Measurements from ENCODE around the gene BHLHE23.

The BHLHE23 gene

DNA sequence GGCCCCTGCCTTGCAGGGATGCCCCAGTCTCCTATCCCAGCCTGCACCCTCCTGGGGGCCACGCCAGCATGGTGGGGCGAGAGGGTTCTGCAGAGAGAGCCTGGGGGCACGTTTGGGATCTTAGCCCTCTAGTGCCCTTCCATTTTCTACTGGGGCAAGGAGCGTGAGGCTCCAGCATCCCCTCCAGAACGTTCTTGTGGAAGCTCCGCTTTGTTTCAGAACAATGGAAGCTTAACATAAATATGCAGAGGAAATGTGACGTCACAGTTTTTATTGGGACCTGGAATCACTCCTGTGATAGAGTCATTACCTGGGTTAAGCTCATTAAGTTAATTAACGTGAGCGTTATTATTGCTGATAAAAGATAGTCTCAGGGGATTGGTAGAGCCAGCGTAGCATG lies 19.6 kb downstream of the BHLHE23 start:
- DNase-seq = no peak

DNA sequence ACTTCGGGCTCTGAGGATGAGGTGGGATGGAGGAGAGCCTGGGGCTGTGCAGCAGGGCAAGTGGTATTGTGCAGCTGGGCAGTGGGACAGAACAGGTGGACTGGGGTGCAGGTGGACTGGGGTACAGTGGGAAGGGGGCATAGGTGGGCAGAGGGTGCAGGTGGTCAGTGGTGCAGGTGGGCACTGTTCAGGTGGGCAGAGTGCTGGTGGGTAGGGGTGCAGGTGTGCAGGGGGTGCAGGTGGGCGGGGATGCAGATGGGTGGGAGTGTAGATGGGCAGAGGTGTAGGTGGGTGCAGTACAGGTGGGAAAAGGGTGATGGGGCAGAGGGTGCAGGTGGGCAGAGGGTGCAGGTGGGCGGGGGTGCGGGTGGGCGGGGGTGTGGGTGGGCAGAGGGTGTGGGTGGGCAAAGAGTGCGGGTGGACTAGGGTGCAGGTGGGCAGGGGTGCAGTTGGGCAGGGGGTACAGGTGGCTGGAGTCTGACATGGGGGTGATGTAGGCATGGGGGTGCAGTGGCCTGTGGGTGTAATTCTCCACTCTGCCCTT lies 20.4 kb downstream of the BHLHE23 start:
- no peak for DNase-seq

DNA sequence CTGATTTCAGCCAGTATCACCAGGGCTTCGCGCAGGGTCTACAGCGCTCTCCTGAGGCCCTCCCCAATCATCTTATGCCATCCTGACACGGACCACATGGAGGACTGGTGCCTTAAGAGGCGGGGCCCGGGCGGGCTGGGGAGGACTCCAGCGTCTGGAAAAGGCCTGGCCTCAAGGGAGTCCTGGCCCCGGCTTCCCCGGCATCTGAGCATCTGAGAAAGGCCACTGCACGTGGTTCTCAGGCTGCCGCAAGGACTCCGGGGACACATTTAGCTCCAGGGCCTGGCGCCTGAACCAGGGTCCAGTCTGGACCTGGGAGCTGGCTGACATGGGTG lies 21.4 kb downstream of the BHLHE23 start:
- no peak for DNase-seq

DNA sequence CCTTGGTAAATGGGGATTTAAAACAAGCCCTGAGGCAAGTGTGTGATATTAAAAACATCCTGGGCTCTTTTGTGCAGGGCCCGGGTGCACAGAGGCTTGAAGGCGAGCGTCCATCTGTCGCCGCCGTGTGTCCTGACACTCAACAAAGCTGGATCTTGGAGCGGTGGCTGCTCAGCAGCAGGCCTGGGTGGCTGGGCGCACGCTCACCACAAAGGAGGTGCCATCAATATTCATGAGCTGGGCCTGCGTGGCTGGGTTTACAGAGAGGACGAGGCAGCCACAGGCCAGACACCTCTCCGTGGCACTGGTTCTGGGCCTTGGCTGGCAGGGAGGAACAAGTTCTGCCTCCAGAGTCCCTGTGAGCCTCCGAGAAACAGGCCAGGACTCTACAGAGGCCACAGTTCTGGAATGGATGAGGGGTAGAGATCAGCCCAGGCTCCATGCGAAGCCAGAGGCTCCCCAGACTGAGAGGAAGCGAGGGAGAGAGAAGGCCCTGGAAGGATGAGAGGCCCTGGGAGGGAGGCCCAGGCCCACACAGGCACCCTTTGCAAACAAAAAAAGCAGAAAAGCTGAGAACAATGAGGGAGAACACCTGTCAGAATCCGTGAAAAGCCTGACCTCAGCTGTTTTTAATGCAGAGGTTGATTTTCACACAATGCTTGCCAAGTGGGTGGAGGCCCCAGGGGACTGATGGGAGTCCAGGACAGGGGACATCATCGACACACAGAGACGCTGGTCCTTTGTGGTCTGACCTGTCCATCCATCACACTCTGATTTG lies 21.9 kb downstream of the BHLHE23 start:
- no peak for DNase-seq

DNA sequence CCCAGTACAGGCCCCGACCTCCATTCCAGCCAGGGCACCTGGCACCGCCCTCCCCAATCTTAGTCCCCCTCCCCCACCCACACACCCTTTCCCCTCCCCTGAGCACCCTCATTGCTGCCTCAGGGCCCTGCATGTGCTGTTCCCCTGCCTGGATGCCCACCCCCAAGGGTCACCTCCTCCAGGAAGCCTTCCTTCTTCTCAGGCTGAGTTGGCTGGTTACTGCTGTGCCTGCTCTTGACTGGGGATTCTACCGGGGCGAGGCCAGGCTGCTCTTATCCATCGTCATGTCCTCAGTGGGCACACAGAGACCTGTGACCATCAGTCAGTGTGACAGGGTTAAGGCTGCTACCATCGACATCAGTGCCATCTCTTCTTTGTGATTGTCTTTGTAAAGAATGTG lies 23.6 kb downstream of the BHLHE23 start:
- DNase-seq = no peak

DNA sequence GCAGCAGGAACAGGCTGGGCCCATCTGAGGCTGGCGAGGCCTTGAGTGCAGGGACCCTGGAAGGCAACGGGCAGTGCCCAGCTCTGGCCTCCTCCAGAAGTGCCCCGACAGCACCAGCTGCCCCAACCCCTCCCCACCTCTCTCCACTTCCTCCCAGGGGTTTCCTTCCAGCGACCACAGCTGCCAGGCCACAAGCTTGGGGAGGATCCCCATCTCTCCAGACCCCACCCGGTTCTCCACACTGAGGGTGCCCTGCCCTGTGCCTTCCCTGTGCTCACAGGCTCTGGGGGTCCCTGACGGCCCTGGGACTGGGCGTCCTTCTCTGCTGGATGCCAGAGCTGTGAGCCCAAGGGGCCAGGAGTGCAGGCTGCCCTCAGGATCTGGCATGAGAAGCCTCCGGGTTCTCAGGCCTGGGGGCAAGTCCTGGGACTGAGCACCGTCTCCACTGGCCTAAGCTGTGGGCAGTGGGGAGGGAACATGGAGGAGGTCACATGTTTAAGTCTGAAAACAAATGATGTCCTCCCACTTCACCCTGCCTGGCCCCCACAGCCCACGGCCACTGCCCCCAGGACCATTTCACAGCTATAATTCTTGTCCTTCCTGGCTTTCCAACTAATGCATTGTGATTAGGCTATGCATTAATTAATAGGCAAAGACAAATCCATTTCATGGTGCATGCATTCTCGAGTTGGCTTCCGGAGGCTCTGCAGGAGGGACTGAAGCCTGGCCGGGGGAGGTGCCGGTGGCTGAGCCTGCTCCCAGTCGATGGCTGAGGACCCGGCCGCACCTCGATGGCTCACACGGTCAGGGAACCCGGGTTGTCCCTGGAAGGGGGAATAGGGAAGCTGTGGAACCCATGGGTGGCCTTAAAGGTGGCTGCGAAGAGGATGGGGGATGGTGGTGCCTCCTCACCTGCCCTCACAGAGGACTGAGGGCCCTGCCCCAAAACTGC lies 24.4 kb downstream of the BHLHE23 start:
- peak in 1 of 5 experiments; percentile 26 for DNase-seq

DNA sequence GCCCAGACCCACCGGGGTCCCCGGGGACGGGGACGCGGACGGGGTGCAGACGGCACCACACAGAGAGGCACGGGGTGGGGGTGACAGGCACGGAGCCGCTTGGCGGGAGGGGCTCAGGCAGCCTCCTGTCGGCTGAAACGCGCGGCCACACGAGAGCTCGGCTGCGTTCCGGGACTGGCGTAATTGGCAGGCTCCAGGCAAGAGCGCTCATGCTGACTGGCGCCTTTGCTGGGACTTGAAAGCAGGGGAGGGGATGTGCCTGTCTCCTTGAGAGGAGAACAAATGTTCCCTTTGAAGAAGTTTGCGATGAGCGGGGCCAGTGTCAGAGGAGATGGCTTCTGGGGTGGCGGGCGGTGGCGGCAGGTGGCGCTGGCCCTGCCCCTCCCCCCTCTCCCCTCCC lies 25.8 kb downstream of the BHLHE23 start:
- peak in 4 of 5 experiments; percentile 10 to 67 (median 54) for DNase-seq

DNA sequence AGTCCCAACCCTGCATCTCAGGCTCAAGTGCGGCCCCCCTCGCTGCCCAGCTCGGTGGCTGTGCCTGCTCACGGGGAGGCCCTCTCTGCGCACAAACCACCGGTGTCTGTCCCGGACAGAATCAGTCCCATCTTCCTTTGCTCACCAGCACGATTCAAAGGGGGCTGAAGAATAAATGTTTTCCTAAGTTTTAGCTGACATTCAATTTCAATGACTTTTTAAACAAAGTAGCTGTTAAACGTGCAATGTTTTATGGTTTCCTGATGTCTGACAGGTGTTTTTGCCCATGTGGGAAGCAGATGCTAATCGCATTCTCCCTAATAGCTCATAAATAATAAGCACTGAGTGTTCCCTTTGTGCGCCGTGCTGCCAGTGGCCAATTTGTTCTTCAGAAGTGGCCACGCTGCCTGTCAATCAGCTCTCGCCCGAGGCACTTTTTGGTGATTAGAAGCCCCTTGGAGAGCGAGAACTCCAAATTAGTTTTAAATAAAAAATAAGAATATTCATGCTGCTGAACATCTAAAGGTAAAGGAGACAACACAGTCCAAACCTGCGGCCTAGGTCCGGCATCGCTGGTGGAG lies 26.3 kb downstream of the BHLHE23 start:
- no peak for DNase-seq

DNA sequence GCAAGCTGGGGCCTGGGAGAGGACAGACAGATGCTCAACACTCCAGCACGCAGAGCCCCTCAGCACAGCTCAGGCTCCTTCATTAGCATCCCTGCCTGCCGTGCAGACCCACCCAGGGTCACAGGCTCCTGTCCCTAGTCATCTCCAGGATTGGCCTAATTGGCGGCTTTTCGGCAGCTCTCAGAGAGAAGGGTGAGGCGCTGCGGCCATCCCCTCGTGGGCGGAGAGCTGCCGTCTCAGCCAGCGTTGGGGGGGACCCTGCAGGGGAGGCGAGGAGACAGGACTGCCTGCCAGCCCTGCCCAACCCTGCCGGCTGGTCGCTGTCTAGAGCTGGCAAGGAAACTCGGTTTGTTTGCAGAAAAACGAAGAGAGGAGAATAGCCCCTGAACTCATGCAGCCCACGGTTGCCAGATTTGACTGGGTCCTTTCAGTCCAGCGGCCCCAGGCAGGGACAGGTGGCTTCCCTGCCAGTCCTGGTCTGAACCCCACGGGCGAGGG lies 26.8 kb downstream of the BHLHE23 start:
- DNase-seq = no peak

DNA sequence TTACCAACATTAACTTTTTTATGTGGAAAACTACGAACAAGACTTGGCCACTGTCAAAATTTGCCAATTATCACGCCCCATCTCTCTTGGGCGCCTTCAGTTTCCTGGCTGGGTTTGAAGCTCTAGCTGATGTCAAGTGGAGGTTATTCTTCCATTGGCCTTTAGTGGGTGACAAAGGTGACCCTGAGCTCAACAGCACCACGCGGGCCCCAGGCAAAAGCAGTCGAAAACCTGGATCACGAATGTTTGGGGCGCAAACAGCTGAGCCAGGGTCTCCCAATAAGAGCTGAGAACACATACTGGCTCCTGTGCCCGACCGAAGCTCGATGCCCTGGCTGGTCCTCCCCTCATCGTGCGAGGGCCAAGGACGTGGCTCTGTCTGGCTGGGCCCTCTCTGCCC lies 27.5 kb downstream of the BHLHE23 start:
- peak in 1 of 5 experiments; percentile 21 for DNase-seq

DNA sequence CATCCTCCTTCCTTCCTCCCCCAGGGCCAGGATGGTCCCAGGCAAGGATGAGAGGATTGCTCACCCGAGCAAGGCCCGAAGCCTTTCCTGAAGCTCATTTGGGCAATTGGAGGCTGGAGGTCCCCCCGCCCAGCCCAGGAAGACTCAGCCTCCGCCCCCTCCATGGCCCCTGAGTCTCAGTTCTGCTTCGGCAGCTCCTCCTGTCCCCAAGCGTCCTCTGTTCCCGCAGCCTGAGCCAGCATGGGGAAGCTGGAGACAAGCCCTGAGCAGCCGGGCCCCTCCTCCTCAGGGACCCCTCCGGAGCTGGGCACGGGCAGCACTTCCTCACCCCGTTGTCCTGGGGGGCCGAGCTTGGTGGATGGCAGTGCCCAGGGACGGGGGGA lies 28.2 kb downstream of the BHLHE23 start:
- no peak for DNase-seq

DNA sequence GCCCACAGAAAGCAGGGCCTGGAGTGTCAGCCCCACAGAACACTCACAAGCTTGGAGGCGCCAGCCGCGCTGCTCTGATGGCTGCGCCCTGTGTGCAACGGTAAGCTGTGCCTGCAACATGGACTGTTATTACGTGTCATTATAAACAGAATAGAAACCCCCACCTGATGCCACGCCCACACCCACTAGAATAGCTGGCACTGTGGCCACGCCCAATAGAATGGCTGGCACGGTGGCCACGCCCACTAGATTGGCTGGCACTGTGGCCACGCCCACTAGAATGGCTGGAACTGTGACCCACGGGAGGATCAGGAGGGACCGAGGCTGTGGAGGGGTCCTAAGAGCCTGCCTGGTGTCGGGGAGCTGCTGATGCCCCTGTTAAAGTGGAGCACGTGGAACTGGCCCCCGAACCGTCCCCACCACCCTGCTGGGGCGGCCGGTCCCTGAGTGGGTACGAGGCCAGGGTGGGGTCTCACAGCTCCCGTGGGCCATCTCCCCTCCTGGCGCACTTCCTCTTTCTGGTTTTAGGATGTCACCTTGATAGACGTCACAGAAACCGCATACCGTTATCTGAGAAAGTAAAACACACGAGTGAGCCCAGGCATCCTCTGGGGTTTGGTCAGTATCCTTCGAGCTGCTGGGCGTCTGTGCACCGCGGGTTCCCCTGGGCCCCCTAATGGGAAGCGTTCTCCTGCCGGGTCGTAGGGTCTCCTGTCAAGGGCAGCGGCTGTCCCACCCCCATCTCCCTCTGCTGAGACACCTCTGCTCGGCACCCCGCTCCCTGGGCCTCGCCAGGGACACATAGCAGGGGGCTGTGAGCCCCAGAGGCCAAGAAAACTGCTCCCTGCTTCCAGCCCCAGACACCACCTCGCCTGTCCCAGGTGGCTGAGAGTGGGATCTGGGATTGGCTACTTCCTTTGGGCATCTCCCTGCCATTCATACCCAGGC lies 28.9 kb downstream of the BHLHE23 start:
- DNase-seq = peak; percentile 67 to 93 (median 86)

DNA sequence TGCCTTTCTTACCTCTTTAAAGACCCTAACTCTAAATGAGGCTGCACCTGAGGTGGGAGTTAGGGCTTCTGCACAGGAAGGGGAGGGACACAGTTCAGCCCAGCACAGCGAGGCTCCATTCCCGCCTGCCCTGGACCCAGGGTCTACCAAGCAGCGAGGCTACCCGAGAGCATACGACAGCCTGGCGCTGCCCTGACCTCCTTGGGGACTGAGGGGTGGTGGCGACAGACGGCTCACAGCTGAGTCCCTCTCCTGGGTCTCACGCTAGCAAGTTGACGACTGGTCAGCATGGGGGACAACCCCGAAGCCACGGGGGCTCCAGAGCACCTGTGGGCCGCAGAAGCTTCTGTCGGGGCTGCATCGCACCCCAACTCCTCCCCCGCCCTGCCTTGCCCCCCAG lies 29.9 kb downstream of the BHLHE23 start:
- no peak for DNase-seq

DNA sequence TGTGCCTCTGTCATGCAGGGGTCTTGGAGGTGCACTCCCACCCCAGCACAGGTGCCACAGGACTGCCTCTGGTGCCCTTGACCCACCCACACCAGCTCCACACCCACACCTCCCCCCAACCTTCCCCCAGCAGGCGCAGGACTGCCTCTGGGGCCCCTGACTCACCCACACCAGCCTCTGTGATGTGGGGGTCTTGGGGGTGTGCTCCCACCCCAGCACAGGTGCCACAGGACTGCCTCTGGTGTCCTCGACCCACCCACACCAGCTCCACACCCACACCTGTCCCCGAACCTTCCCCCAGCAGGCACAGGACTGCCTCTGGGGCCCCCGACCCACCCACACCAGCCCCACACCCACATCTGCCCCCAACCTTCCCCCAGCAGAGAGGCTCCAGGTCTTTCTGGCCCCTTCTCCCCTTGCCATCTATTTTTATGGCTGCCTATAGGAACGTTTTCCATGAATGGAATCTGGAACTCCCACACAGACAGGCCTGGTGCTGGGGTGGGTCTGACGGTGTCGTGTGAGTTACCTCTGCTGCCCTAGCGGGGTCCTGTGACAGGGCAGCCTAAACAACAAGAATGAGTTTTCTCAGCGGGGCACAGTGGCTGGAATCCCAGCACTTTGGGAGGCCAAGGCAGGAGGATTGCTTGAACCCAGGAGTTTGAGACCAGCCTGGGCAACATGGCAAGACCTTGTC lies 30.8 kb downstream of the BHLHE23 start:
- no peak for DNase-seq

DNA sequence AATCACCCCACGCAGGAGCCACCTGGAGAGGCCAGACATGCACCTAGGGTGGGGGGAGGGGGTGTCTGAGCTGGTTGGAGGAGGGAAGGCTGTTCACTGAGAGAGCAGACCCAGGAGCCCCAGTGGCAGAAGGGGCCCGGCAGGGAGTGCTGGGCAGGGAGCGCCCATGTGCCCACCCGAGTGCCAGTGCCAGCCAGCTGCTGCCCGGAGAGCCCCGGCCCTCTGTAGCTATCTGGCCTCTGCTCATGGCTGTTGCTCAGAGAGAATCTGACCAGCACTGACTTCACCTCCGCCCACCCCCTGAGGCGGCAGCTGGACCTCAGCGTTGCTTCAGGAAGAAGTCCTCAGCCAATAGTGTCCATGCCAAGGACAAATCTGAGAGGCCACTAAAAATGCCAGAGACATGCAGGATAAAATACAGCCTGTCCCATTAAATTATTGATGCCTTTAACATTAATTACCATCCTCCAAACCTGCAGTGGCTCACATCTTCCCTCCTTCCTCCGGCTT lies 31.5 kb downstream of the BHLHE23 start:
- DNase-seq = no peak

DNA sequence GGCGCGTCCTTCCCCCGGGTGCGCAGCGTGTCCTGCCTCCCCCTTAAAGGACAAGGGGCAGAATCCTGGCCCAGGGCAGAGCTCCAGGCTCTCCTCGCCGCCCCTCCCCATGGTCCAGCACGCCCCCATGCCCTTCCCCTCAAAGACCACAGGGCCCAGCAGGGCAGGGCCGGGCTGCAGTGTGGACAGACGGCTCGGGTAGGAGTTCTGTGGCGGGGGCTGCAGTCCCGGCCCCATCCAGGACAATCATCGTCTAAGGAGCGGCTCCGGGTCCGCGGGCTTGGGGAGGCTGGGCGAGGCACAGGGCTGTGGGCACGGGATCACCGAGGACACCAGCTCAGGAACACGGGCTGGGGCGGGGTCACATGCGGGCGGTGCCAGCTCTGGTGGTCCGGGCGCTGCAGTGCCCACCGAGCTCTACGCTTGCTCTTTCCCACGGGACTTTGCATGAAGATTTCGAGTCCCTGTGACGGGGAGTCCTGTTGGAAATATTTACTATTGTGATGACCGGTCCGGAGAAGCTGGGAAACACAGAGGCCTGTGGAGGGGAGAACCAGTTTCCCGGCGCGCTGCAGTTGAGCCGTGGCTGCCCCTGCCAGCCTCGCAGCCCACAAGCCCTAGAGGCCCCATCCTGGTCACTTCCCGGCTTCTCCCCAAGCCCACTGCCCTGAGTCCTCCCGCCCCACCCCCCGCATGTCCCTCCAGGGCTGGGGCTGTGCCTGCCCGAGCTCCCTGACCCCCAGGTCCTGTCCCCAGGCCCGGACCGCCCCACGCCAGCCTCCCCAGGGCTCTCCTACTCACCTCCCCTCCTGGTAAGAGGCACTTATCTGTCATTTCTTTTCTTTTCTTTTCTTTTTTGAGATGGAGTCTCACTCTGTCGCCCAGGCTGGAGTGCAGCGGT lies 33.7 kb downstream of the BHLHE23 start:
- no peak for DNase-seq

DNA sequence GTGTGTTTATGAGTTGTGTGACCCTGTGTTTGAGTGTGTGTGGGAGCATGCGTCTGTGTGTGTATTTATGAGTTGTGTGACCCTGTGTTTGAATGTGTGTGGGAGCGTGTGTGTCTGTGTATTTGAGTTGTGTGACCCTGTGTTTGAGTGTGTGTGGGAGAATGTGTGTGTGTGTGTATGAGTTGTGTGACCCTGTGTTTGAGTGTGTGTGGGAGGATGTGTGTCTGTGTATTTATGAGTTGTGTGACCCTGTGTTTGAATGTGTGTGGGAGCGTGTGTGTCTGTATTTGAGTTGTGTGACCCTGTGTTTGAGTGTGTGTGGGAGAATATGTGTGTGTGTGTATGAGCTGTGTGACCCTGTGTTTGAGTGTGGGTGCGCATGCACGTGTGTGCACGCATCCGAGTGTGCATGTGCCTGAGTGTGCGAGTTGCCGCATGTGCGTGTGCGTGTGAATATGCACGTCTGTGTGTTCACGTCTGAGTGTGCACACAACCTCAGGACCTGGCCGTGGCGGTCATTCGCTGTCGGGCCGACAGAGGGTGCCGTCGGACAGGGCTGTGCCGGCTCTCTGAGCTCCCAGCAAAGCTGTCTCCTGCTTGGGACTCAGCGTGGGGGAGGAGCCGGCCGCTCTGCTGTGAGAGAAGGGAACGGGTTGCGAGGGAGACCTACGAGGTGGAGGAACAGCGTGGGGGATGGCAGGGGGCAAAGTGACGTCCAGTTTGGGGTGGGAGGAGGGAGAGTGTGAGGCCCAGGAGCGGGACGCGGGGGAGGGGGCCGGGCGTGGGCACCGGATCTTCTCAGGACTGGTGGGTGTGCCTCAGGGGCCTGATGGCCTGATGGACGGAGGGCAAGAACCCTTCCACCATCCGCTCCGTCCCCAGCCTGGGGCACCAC lies 34.6 kb downstream of the BHLHE23 start:
- DNase-seq = peak; percentile 62 to 84 (median 77)

DNA sequence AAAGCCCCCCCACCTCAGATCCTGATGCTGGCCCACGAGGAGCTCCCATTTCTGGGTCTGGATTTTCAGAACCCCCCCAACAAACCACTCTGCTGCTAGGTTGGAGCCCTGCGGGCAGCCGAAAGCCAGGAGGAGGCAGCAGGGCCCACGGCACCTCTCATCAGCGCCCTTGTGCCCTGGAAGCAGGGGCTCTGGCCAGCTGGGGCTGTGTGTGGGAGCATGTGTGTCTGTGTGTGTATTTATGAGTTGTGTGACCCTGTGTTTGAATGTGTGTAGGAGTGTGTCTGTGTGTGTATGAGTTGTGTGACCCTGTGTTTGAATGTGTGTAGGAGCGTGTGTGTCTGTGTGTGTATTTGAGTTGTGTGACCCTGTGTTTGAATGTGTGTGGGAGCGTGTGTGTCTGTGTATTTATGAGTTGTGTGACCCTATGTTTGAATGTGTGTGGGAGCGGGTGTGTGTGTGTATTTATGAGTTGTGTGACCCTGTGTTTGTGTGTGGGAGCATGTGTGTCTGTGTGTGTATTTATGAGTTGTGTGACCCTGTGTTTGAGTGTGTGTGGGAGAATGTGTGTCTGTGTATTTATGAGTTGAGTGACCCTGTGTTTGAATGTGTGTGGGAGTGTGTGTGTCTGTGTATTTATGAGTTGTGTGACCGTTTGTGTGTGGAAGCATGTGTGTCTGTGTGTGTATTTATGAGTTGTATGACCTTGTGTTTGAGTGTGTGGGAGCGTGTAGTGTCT lies 35.4 kb downstream of the BHLHE23 start:
- no peak for DNase-seq

All from T-helper 2 cell (primary cell).